Large intestine (tissue), 3 donors: ENCODE results near the gene NTM. TPM values are rescaled to one million over a fixed set of nuclear protein-coding genes. Genes with fewer than 3 reads are reported as not detected.
A peak's percentile ranks its signal among the peaks of the same experiment; 100 is the strongest.
"Not testable (repeated sequence)": the region's sequence is repeated elsewhere in the genome, so short reads cannot be mapped to it uniquely, and the experiment has no call there.

Experiments used
- DNase-seq, 2 donors: peaks; one replicate each; pipeline versions ENCODE4 v3.0.0 to v3.0.0-alpha.2; 2013
- H3K27ac ChIP-seq: one replicate; pipeline ENCODE4 v1.5.1; 2013; ENCODE audit warnings: low read length
- H3K27me3 ChIP-seq: 2 replicates; pipeline ENCODE4 v1.6.1; 2013; ENCODE audit warnings: low read length; ENCODE audit not compliant: control insufficient read depth, insufficient read depth
- H3K36me3 ChIP-seq: 2 replicates; pipeline ENCODE4 v1.6.1; 2013; ENCODE audit warnings: low read length; ENCODE audit not compliant: control insufficient read depth, insufficient read depth
- H3K4me1 ChIP-seq: one replicate; pipeline ENCODE4 v1.6.1; 2013; ENCODE audit warnings: low read length; ENCODE audit not compliant: control insufficient read depth, insufficient read depth
- H3K4me3 ChIP-seq: one replicate; pipeline ENCODE4 v1.5.1; 2013; ENCODE audit warnings: low read length
- H3K9me3 ChIP-seq: one replicate; pipeline ENCODE4 v1.6.1; 2013; ENCODE audit warnings: mild to moderate bottlenecking, low read depth, low read length, moderate library complexity; ENCODE audit not compliant: control insufficient read depth
- WGBS: methylation state at CpG from one replicate; pipeline ENCODE4 v1.1.5; 2013; ENCODE audit warnings: low lambda C conversion rate; ENCODE audit not compliant: insufficient coverage; 5-methylcytosine and 5-hydroxymethylcytosine counted together
- polyA plus RNA-seq: library from polyadenylated mRNA; unstranded; fragments of 120-200 nt; gene quantifications from one replicate; pipeline ENCODE4 v1.2.1, GENCODE V29; 2013

NTM gene
- polyA plus RNA-seq, 1 donor, result 17.2 TPM

DNA sequence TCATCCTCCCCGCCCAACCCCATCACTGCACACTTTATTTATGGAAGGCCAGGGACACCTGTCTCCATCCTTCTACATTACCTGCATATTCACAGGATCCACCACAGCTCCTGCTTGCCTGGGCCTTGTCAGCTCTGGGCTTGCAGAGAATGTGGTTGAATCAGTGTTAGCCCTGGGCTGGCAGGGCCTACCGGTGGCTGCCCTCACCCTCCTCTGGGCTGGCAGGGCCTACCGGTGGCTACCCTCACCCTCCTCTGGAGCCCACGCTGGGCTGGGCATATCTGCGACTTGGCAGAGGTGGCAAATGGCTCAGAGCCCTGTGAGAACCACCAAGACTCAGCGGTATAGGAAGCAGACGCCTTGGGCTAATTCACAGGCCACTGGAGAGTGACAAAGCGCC lies 300.9 kb downstream of the NTM start:
- Histone ChIP-seq H3K4me3 (no peak overlapping the region), H3K9me3 (no peaks in the 10 kb centered on the region), H3K27me3 (no peaks in the 10 kb centered on the region), H3K27ac (no peak overlapping the region), H3K36me3 (no peaks in the 10 kb centered on the region), H3K4me1 (no peaks in the 10 kb centered on the region)
- WGBS, result no CpG with 5 or more reads among the region's 8 CpGs
- DNase-seq, result no peak

DNA sequence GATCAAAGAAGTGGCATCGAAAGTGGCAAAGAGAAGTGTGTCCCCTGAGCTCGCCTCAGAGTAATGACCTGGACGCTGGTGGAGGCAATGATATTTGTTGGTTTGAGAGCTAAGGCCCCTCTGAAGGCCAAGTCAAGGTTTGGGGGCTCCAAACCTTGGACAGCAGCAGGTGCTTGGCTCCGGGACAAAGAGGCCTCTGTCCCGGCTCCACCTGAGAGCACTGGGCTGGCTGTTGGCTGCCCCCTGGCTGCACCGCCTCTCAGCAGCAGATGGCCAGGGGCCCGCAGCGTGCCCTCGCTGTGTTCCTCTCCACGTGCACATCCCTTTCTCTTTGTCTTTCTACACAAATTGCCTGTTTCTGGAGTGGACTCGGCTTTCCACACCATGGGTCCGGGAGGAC lies 301.3 kb downstream of the NTM start:
- Histone ChIP-seq H3K27ac (no peak overlapping the region), H3K4me1 (no peaks in the 10 kb centered on the region), H3K9me3 (no peaks in the 10 kb centered on the region), H3K36me3 (no peaks in the 10 kb centered on the region), H3K4me3 (no peak overlapping the region), H3K27me3 (no peaks in the 10 kb centered on the region)
- no CpG with 5 or more reads among the region's 12 CpGs for whole genome bisulfite sequencing
- DNase-seq, result no peak

DNA sequence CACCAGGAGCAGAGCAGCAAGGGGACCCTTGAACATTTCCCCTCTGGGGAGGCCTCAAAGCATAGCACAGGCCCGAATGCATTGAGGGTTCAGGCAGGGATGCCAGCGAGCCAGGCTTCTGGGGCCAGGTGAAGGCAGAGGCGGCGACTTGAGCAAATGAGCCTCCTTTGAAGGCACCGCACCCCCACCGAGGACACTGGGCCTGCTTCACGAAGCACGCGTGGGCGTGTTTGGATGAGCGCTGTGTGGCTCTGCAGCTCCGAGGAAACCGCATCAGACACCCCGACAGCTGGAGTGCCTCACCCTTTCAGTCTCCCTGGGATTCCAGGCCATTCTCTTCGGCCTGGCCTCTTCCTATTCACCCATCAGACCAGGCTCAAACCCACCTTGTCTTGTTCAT lies 301.8 kb downstream of the NTM start:
- no peak overlapping the region for H3K27ac ChIP-seq
- no CpG with 5 or more reads among the region's 15 CpGs for WGBS
- no peaks in the 10 kb centered on the region for H3K9me3 ChIP-seq
- no peak overlapping the region for H3K4me3 ChIP-seq
- no peak for DNase-seq
- H3K36me3 ChIP-seq, result no peaks in the 10 kb centered on the region
- no peaks in the 10 kb centered on the region for H3K27me3 ChIP-seq
- H3K4me1 ChIP-seq, result no peaks in the 10 kb centered on the region

DNA sequence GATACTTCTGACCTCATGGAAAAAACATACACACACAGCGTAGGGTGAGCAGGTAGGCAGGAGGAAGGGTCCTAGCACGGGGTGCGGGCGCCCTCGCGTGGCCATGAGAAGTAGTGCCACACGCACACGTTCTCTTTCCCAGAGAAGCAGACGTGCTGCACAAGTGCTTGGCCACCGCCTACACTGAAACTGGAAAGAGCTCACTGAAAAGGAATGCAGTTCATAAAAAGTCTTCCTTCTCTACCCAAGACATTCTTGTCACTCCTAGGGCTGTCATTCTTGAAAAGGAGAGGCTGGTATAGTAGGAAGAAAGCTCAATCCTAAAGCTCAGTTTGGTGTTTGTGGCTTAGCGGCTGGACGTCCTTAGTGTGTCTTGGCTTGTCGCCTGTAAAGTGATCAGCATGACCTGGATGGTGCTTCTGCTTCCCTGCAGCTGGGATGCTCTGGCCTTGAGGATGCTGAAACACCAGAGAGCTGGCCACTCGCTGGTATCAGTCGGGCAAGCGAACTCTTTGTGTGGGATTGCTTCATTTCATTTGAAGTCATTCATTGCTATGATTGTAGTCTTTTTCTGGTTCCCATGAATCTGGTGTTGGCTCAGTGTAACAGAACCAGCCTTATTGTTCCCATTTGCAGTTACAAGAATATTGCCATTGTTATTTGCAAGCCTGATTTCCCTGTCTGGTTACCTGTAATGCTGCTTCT lies 303.8 kb downstream of the NTM start:
- Histone ChIP-seq H3K9me3 (no peaks in the 10 kb centered on the region), H3K27me3 (no peaks in the 10 kb centered on the region), H3K36me3 (no peaks in the 10 kb centered on the region), H3K27ac (no peak overlapping the region), H3K4me1 (no peaks in the 10 kb centered on the region), H3K4me3 (no peak overlapping the region)
- WGBS, result no CpG with 5 or more reads among the region's 16 CpGs
- peak; percentile 56 to 75 for DNase-seq

DNA sequence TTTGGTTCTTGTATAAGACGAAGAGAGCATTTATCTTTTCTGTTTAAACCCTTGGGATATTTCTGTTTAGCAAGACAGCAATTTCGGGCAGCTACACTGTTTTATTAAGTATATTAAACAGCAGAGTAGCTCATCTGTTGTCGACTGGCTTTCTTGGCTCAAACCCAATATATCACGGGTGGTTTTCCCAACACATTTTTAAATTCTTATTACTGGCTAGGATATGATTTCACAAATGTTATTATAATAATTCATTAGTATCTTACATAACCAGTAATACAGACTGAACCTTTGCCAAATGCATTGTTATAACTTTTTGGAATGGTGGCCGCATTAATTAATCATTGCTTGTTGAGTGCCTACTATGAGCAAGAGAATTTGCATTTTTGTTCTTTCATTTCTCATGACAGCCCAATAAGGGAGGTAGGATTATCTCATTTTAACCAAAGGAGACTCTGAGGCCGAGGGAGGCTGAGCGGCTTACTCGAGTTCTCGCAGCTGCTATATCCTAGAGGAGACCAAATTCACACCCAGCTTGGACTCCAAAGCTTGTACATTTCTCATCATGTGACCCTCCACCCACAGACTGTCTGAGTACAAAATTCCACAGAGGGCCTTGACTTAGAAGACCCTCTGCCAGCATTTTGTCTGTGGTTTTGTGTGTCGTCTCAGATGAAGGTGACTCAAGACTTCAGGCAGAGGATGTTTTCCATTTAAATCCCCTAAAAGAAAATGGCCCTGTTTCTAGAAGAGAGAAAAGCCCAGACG lies 304.9 kb downstream of the NTM start:
- Histone ChIP-seq H3K27ac (no peak overlapping the region), H3K36me3 (no peaks in the 10 kb centered on the region), H3K9me3 (no peaks in the 10 kb centered on the region), H3K27me3 (no peaks in the 10 kb centered on the region), H3K4me3 (no peak overlapping the region), H3K4me1 (no peaks in the 10 kb centered on the region)
- no peak for DNase-seq
- 80% methylated on average over 2 of the region's 11 CpGs for WGBS

DNA sequence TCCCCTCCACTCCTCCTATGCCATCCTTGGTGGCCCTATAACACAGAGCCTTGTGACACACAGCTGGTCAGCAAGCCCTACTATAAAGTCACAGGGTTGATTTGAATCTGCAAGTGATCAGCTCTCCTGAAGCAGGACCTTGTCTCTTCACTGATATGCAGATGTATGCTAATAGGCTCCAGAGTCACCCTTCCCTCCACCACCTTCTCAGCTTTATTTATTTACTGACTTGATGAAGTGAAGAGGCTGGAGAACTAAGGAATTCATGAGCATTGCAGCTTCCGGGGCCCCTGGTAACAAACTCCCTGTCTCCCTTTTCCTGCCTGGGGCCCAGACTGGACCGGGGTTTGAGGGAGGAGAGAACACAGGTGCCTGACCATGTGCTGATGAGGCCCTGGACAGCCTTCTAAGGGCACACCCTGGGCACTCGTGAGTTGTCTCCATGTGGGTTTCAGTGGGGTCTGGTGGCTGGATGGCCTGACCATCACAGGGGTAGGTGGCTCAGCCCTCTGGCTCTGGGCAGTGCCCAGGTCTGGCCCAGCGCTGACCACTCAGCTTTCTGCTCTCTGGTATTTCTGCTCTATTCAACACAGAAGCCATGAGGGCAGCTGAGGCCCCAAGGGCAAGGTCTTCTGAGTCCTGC lies 307.5 kb downstream of the NTM start:
- H3K4me3 ChIP-seq, result no peak overlapping the region
- no peak for DNase-seq
- H3K27me3 ChIP-seq, result no peaks in the 10 kb centered on the region
- H3K9me3 ChIP-seq, result no peaks in the 10 kb centered on the region
- no peaks in the 10 kb centered on the region for H3K36me3 ChIP-seq
- no CpG with 5 or more reads among the region's 4 CpGs for WGBS
- H3K4me1 ChIP-seq, result no peaks in the 10 kb centered on the region
- no peak overlapping the region for H3K27ac ChIP-seq

DNA sequence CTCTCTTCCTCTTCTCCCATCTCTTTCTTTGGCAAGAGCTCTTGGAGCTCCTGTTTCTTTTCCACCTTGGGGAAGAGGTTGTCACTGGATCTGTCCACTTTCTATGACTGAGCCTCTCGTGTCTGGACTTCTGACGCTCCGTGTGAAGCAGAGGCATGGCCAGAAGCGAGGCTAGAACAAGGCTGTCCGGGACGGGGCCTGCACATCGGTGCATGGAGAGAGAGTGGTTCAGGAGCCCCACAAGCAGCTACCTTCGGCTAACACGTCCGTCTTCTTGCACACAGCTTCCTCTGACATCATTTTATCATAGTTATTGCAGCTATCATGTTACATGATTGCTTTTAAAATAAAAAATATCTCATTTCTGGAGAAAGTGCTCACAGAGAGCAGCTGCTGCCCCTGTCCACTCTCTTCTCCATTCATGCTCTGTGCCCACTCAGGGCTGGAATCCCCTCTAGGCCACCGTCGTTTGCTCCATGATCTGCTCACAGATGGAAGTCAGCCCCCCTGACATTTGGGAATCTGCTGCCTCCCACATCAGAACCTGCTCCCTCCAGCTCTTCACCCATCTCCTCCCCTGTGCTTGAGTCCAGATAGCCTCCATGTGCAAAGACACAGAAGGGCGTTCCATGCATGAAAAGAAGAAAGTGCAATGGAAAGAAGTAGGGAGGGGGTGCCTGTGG lies 308.4 kb downstream of the NTM start:
- Histone ChIP-seq H3K27me3 (no peaks in the 10 kb centered on the region), H3K4me1 (no peaks in the 10 kb centered on the region), H3K36me3 (no peaks in the 10 kb centered on the region), H3K27ac (no peak overlapping the region), H3K4me3 (no peak overlapping the region), H3K9me3 (no peaks in the 10 kb centered on the region)
- 60% methylated on average over 1 of the region's 13 CpGs for WGBS
- no peak for DNase-seq

DNA sequence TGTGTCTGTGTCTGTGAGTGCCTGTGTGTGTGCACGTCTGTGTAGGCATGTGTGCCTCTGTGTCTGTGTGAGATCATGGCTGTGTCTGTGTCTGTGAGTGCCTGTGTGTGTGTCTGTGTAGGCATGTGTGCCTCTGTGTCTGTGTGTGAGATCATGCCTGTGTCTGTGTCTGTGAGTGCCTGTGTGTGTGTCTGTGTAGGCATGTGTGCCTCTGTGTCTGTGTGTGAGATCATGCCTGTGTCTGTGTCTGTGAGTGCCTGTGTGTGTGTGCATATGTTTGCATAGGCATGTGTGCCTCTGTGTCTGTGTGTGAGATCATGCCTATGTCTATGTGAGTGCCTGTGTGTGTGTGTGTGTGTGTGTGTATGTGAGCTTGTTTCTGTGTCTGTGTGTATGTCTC lies 310.0 kb downstream of the NTM start:
- not testable (repeated sequence) for H3K4me1 ChIP-seq, H3K27me3 ChIP-seq, H3K9me3 ChIP-seq, H3K4me3 ChIP-seq, H3K27ac ChIP-seq, H3K36me3 ChIP-seq, DNase-seq
- no CpG with 5 or more reads among the region's 1 CpG for WGBS

DNA sequence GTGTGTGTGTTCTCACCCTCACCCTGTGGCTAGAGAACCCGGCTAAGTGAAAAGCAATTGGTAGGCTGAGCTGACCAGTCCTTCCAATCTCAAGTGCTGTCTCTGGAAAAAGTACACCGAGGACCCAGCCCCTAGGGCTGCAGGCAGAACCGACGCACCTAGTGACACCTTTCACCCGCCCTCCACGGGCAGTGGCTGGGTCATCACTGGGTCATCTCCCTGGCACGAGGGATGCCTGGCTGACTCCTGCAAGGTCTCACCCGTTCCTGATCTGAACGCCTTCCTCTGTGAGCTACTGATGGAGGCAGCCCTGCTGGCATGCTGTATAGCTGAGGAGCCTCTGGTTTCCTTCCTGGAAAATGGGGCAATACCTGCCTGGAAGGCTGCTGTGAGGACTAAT lies 311.5 kb downstream of the NTM start:
- no peaks in the 10 kb centered on the region for H3K27me3 ChIP-seq
- no peaks in the 10 kb centered on the region for H3K4me1 ChIP-seq
- WGBS, result no CpG with 5 or more reads among the region's 9 CpGs
- no peaks in the 10 kb centered on the region for H3K9me3 ChIP-seq
- no peaks in the 10 kb centered on the region for H3K36me3 ChIP-seq
- no peak for DNase-seq
- no peak overlapping the region for H3K4me3 ChIP-seq
- no peak overlapping the region for H3K27ac ChIP-seq

DNA sequence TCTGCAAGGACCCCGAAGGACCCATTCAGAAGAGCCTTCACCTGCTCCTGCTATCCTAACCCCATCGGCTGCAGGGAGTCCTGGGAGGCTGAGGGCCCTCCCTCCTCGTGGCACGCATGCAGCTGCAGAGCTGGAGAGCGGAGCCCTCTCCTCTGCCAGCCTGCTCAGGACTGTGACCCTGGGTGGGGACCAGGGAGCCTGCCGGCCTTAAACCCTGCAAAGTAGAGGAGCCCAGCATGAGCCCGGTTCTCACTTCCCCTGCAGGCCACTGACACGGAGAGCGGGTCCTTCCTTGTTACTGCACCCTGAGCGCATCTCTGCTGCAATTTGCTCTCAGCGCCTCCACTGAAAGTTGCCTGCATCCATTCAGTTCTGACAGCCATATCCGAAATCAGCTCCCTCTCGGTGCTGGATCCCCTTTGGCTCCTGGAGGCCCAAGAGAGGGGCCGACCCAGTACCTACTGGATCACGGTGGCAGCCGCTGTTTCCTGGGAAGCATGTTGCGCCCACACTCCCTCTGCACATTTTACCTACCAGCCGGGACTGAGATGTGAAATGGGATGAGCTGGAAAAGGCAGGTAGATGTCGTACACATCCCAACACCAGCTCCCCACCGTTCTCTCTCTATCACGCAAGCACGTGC lies 312.1 kb downstream of the NTM start:
- no peak for DNase-seq
- WGBS, result no CpG with 5 or more reads among the region's 22 CpGs
- H3K4me3 ChIP-seq, result no peak overlapping the region
- H3K9me3 ChIP-seq, result no peaks in the 10 kb centered on the region
- H3K27ac ChIP-seq, result no peak overlapping the region
- H3K36me3 ChIP-seq, result no peaks in the 10 kb centered on the region
- no peaks in the 10 kb centered on the region for H3K27me3 ChIP-seq
- no peaks in the 10 kb centered on the region for H3K4me1 ChIP-seq
